Right renal cortex interstitium (tissue), 3 donors: ENCODE measurements around the gene GPR156. TPM values are rescaled to one million over a fixed set of nuclear protein-coding genes. Genes with fewer than 3 reads are reported as not detected.
A peak's percentile ranks its signal among the peaks of the same experiment; 100 is the strongest.
"Not testable (repeated sequence)": the region's sequence is repeated elsewhere in the genome, so short reads cannot be mapped to it uniquely, and the experiment has no call there.

Source experiments
- DNase-seq, 3 donors: peaks; one replicate each; pipeline ENCODE4 v3.0.0-alpha.2; 2013; ENCODE audit warnings: low read depth in 3 of 3, low spot score in 2 of 3
- polyA plus RNA-seq, 3 donors: library from polyadenylated mRNA; unstranded; fragments of 120-200 nt; gene quantifications; one replicate each; pipeline ENCODE4 v1.2.1, GENCODE V29; 2013; ENCODE audit not compliant: insufficient read length in 3 of 3

The GPR156 gene
- 1 to 10 TPM; 2.3 to 3.6 (median 2.9) TPM for polyA plus RNA-seq

DNA sequence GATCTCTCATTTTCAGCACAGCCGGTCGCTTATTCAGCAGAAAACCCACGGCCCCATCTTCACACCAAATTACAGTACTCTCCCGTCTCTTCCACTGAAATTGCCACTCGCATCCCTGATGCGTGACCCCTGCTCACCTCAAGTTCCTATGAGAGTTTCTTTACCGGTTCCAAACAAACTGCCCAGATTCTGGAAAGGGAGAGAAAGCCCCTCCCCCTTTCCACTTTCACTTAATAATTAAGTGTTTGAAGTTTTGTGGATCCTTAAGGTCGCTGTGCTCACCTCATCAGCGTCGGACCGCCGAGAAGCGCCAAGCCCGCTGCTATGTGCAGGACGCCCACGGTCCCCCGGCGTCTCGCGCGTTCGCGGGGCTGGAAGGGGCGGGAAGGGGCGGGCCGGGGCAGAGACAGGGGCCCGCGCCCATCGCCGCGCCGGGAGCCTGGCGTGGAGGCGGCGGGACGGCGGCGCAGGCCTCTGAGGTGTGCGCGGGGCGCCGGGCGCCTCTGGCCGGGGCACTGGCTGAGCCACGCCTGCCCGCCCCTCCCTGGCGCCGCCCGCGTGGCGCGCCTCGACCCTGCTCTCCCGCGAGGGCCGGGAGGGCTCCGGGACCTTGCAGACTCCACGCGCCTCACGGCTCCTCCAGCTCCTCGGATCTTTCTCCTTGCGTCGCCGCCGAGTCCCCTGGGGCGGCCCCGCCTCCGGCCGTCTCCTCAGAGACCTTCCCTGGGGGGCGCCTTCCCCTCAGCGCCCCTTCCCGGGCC is at the start of gene GPR156:
Gene GPR156, minus strand, starts transcription at position 476 of the 761 bp plus-strand sequence. CDS start 41,124 bp downstream, outside the sequence.
- no peak for DNase-seq

DNA sequence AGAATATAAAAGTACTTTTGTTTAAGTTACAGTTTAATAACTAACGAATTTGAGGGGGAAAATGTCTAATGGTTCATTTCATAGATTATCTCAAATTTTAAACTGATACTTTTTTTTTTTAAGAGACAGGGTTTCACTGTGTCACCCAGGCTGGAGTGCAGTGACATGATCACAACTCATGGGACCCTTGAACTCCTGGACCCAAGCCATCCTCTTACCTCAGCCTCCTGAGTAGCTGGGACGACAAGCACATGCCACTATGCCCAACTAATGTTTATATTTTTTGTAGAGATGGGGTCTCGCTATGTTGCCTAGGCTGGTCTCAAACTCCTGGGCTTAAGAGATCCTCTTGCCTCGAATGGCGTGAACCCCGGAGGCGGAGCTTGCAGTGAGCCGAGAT is 47.6 kb upstream of the GPR156 start:
- no peak for DNase-seq

DNA sequence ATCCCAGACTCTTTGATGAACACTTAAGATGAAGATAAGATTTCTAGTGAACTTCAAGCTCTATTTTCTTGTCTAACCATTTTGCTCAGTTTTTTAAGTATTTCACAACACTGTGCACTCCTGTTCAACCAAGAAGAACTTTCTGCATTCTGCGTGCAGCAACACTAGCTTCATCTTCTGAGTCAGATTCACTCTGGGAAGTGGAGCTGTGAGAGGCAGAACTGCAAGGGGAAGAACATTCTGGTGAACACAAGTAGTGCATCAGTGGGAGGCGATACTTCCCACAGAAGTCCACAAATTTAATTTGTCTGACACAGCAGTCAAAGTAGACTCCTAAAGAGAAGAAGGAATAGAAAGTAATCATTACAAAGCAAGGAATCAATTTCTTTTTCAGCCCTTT is 46.1 kb upstream of the GPR156 start:
- DNase-seq = no peak

DNA sequence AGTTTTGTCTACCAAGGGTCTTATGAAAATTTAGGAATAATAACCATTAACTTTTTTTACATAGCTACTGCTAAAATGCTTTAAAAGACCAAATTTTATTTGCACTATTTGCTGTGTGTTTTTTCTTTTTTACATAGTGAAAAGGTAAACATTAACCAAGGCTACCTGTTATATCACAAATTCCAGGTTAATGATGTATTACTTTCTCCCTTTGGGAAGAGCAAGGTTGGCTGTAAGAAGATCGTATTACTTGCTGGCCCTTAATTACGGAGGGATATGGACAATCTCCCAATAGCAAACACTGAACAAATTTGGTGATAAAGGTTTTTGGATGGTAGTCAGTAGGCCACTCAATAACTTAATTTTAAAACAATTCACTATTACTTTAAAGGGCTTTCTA is 41.8 kb upstream of the GPR156 start:
- no peak for DNase-seq

DNA sequence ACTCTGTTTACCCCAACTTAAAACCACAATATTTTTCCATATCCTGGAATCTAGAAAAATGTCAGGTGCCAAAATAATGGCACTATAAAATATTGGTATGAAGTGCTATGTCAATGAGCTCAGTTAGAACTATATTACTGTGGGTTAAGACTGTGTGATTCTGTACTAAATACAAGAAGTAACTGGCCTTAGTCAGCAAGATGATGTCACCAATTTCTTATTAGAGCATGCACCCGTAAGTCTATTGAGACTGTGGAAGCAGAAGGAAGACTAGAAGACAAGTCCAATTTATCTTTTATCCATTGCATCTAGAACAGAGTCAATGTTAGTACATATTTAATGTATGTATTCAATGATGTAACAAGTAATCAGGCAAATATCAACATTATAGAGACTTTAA is 39.2 kb upstream of the GPR156 start:
- no peak for DNase-seq

DNA sequence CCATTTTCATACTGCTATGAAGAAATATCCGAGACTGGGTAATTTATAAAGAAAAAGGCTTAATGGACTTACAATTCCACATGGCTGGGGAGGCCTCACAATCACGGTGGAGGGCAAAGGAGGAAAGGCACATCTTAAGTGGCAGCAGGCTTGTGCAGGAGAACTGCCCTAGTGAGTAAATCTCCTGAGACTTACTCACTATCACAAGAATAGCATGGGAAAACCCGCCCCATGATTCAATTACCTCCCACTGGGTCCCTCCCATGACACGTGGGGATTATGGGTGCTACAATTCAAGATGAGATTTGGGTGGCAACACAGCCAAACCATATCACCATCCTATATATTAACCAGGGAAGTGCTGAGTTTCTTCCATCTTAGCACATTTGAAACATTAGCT is 38.7 kb upstream of the GPR156 start:
- DNase-seq = not testable (repeated sequence)

DNA sequence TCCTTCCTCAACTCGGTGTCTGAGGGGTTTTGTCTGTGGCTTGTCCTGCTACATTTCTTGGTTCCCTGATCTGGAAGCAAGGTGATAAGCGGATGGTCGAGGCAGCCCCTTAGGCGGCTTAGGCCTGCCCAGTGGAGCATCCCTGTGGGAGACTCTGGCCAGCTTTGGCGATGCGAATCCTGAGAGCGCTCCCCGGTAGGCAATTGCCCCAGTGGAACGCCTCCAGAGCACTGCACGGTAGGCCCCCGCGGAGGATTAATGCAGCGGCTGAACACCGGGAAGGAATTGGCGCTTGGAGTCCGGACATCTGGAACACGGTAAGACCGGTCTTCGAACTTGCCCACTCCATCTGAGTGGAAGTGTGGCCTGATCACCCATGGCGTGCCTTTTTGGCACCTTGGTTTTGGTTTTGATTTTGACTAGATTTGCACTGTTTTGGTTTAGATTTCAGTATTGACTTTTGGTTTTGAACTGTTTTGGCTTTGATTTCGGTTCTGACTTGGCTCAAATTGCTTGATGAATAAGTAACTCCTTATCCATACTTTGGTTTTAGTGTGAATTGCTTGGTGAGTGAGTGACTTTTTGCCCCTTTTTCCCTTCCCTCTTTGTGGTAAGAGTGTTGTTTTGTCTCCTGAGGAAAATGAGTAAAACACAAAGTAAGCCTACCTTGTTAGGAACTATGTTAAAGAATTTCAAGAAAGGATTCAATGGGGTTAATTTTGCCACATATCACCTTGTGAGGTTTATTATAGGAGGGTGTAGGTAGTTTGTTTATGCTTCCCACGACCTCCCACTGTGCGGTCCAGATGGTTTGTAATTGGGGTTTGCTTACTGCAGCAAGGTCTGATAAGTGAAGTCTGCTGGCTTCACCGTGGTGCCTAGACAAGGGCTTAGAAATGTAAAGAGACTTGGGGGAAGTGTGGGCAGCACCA is 27.1 kb upstream of the GPR156 start:
- DNase-seq = no peak

DNA sequence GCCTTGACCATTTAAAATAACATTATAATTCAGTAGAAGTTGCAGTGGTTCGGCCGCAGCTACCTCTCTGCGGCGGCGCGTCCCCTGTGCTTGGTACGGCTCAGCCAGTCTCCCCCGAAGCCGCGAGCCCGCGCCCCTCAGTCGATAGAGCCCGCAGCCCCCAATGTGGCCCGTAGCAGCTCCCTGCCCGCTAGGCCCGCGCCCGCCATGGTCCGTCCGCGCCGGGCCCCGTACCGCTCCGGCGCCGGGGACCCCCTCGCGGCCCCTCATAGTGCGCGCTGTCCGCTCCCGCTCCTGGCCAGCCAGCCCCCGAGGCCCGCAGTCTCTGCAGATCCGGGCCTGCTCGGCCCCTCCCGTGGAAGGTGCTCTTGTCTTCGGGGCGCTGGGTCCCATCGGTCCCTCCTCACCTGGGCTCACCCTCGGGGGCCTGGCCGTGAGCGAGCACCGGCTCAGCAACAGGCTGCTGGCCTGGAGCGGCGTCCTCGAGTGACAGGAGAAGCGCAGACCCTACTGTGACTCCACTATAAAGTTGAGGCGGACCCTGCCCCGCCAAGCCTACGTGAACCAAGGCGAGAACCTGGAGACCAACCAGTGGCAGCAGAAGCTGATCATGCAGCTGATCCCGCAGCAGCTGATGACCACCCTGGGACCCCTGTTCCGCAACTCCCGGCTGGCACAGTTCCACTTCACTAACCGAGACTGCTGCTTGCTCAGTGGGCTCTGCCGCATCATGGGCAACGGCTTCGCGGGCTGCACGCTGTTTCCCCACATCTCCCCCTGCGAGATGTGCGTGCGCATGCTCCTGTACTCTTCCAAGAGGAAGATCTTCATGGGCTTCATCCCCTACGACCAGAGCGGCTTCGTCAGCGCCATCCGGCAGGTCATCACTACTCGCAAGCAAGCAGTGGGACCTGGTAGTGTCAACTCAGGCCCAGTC is 21.8 kb upstream of the GPR156 start:
- no peak for DNase-seq

DNA sequence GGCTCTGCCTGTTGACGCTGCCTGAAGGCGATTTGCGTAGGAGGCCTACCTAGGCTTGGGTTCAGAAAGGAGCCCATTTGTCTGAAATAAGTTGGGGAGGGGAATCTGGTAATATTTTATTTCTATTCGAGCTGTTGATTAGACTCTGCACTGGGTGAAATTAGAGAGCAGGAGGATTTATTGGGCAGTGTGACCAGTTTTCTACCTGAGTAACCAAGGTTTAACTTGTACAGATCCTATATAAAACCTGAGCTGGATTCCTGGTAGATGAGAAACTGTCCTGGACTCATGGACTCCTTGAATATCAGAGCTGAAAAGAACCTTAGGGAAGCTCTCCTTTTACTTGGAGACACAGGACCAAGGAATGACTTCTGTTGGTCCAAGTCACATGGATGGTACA is 19.6 kb upstream of the GPR156 start:
- DNase-seq = peak in 1 of 3 donors; percentile 56

DNA sequence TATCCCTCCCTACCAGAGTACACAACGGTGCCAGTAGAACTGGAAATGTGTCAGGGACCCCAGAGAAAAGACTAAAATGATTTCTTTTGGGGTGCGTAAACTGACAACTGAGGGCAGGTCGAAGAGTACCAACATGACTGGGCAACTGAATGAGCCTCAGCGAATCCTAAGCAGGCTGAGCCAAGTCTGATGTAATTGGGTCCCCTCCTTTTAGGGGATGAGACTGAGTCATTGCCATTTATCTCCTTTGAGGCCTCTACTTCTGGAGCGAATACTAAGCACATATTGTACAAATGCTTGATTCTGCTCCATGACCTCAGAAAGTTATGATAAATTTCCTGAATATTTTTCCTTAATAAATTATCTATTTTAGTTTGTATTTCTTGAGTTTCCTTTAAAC is 17.3 kb upstream of the GPR156 start:
- DNase-seq = no peak

DNA sequence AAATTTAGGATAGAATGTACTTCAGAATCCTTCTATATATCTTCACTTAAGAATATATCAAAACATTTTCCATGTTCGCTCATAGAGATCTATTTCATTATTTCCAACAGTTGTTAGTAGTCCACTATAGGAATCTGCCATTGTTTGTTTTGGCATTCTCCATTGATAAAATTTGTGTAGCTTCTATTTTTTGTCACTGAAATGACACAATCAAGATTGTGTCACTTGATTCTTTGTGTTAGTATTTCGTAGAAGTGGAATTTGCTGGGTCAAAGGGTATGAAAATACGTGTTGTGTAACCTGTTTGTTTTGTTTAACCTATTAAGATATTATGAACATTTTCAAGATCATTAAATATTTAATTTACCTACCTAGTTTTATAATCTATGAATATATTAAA is 15.9 kb upstream of the GPR156 start:
- DNase-seq = no peak

DNA sequence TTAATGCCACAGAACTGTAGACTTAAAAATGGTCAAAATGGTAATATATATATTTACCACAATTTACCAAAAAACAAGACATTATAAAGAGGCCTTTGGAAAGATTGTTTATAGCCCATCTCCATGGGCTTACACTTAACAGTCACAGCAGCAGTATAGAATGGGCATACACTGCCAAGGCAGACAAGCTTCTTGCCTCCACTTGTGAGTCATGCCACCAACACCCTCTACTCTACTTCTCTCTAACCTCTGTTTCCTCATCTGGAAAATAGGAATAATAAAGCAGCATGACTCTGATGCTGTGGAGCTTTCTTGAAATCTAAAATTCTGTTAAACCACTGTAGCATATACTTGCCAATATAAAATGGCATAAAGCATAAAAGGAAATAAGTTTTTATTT is 14.4 kb upstream of the GPR156 start:
- DNase-seq = no peak

DNA sequence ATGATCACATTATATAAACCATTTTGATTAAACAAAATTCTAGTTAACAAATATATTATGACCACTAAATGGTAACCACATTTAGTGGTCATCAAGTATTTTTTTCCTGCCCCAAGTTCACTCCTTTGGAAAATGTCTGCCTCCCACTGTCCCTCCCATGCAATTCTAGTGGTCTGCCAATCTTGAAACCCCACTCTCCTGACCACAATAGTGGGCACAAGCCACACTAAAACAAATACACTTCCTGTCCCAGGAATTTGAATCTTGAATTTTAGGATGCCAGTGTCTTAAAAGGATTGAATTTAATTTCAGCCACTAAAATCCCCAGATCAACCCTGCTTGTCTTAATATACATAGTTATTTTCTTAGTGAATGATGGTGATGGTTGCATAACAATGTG is 14.0 kb upstream of the GPR156 start:
- no peak for DNase-seq

DNA sequence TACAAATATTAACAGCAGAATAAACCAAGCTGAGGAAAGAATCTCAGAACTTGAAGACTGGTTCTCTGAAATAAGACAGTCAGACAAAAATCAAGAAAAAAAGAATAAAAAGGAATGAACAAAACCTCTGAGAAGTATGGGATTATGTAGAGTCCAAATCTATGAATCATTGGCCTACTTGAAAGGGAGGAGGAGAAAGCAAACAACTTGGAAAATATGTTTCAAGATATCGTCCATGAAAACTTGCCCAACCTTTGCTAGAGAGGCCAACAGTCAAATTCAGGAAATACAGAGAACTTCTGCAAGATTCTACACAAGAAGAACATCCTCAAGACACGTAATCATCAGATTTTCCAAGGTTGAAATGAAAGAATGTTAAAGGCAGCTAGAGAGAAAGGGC is 6.5 kb upstream of the GPR156 start:
- DNase-seq = not testable (repeated sequence)

DNA sequence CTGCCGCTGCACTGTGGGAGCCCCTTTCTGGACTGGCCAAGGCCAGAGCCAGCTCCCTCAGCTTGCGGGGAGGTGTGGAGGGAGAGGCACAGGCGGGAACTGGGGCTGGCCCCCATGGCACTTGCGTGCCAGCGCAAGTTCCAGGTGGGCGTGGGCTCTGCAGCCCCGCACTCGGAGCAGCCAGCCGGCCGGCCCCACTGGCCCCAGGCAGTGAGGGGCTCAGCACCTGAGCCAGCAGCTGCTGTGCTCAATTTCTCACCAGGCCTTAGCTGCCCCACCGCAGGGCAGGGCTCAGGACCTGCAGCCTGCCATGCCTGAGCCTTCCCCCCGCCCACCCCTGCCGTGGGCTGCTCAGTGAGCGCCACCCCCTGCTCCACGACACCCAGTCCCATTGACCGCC is 4.6 kb upstream of the GPR156 start:
- DNase-seq = no peak

DNA sequence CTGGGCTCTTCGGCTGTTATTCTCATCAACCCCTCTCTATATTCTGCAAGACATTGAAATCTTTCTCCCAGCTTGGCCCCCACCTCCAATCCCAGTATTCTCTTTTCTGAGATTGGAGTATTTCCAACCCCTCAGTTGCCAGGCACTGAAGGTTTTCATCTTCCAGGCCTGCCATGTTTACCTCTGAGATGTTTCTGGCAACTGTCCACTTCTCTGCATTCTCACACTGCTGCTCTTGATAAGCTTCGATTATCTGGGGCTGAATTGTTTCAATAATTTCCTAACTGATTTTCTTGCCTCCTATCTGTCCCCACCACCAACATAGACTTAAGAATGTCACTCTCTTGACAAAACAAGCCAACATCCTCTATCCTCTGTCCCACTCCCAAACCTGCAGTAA is 1.4 kb upstream of the GPR156 start:
- DNase-seq = no peak

DNA sequence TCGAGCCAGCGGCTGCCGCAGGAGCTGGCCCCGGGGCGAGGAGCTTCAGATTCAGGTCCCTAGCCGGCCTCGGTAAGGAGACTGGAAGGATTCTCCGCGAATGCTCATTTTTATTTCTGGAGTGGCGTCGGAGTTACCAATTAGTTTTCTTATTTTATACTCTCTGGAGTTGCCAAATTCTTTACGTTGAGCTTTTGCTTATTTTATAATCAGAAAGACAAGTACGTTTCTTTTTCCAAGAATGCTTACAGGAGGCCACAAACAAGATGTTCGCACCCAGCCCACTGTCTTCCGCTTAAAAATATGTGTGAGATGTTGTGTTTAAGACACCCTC is 453 bp upstream of the GPR156 start:
- no peak for DNase-seq

DNA sequence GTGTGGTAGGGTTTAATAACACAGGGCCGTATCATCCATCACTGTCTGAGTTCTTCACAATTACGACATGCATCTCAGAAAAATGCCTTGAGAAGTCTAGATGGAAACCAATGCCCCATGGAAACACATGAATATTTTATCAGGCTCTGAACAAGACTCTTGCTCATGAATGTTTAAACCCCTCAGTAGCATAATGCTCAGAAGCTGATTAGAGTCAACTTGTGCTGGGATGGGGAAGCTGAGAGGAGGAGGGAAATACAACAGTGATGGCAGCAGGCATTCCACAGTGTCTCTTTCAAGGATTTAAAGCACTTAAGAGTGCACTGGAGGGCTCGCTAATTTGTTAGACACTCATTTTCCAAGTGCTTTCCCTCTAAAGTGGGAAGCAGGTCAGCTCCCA is 3.8 kb downstream of the GPR156 start:
- no peak for DNase-seq

DNA sequence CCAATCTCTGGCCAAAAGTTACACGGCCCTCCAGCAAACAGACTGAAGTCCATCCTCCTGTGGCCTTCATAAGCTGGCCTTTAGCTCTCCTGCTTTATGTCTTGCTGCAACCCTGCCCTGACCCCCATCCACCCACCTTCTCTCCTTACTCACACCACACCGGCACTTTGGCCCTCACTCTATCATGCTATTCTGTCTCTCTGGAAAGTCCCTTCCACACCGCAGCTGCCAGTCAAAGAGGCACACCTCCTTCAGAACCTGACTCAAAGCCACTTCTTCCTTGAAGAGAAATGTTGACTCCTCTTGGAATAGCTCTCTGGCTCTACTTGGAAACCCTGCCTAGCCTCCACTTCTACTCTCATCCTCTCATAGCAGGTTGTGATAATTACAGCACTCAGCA is 4.5 kb downstream of the GPR156 start:
- DNase-seq = no peak

DNA sequence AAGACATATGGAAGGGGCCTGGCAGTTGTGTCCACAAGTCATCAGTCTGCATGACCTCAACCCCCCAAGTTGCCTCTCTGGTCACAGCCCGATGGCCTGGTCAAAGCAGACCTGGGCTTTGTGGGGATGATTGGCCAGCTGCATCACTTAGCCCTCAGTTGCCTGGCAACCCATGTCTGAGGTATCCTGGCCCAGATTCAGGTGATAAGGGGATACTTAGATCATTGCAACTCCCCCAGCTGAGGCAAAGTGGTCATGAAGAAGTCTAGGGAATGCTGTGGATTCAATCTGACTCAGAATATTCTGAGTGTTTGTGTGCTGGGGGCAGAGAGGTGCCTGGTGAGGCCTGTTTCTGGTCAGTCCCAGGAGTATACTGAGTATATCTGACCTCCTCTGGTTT is 5.0 kb downstream of the GPR156 start:
- no peak for DNase-seq

DNA sequence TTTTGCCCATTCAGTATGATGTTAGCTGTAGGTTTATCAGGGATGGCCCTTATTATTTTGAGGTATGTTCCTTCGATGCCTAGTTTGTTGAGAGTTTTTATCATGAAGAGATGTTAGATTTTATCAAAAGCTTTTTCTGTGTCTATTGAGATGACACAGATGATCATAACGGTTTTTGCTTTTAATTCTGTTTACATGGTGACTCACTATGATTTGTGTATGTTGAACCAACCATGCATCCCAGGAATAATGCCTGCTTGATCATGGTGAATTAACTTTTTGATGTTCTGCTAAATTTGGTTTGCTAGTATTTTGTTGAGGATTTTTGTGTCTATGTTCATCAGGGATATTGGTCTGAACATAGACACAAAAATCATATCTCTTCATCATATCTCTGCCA is 8.3 kb downstream of the GPR156 start:
- no peak for DNase-seq
